Neural cell (in vitro differentiated cells): Measurements from ENCODE around the gene OAF. TPM values are rescaled to one million over a fixed set of nuclear protein-coding genes. Genes with fewer than 3 reads are reported as not detected.

Experiments used
- H2AFZ ChIP-seq: fragments of 200-600, 300-800 bp; sonication (generic), shearing (Covaris generic); 2 replicates; pipeline ENCODE4 v1.6.0; 2014; ENCODE audit warnings: low read depth, mild to moderate bottlenecking, antibody characterized with exemption, low read length, moderate library complexity
- H3F3A ChIP-seq: fragments of 200-600 bp; shearing (Covaris generic); 2 replicates; pipeline ENCODE4 v1.6.1; 2016; ENCODE audit warnings: mild to moderate bottlenecking, moderate library complexity, mixed read lengths, antibody characterized with exemption, low read length; ENCODE audit not compliant: insufficient read depth, poor library complexity, severe bottlenecking
- H3K27ac ChIP-seq: fragments of 200-600, 300-800 bp; sonication (generic), shearing (Covaris generic); 2 replicates; pipeline ENCODE4 v1.5.1; 2014; ENCODE audit warnings: mild to moderate bottlenecking, low read length, moderate library complexity
- H3K27me3 ChIP-seq: fragments of 300-800, 200-600 bp; sonication (generic), shearing (Covaris generic); 2 replicates; pipeline ENCODE4 v1.6.0; 2014; ENCODE audit warnings: mild to moderate bottlenecking, low read depth, low read length, moderate library complexity; ENCODE audit not compliant: insufficient read depth
- H3K36me3 ChIP-seq: fragments of 300-800, 200-600 bp; sonication (generic), shearing (Covaris generic); 2 replicates; pipeline ENCODE4 v1.5.1; 2014; ENCODE audit warnings: mild to moderate bottlenecking, antibody characterized with exemption, low read length, moderate library complexity; ENCODE audit not compliant: insufficient read depth
- H3K4me2 ChIP-seq: fragments of 300-800, 200-600 bp; sonication (generic), shearing (Covaris generic); 2 replicates; pipeline ENCODE4 v1.6.0; 2014; ENCODE audit warnings: mild to moderate bottlenecking, low read length
- H3K4me3 ChIP-seq: fragments of 300-800, 200-600 bp; sonication (generic), shearing (Covaris generic); 2 replicates; pipeline ENCODE4 v1.5.1; 2014; ENCODE audit warnings: mild to moderate bottlenecking, low read length, moderate library complexity
- H3K79me2 ChIP-seq: fragments of 200-600 bp; shearing (Covaris generic); replicated peaks from 2 replicates; pipeline ENCODE4 v1.6.0; 2014; ENCODE audit warnings: mild to moderate bottlenecking, low read length, moderate library complexity; ENCODE audit not compliant: insufficient read depth
- H3K9ac ChIP-seq: fragments of 300-800, 200-600 bp; sonication (generic), shearing (Covaris generic); 2 replicates; pipeline ENCODE4 v1.6.1; 2016; ENCODE audit warnings: mild to moderate bottlenecking, low read length, mixed read lengths
- H3K9me2 ChIP-seq: fragments of 200-600 bp; shearing (Covaris generic); 2 replicates; pipeline ENCODE4 v1.6.1; 2016; ENCODE audit warnings: mild to moderate bottlenecking, low read length, mixed read lengths; ENCODE audit not compliant: insufficient read depth
- H3K9me3 ChIP-seq: fragments of 200-600, 300-800 bp; sonication (generic), shearing (Covaris generic); 2 replicates; pipeline ENCODE4 v1.6.1; 2016; ENCODE audit warnings: mild to moderate bottlenecking, mixed run types, low read length, moderate library complexity, mixed read lengths
- H4K20me1 ChIP-seq: fragments of 200-600 bp; shearing (Covaris generic); 2 replicates; pipeline ENCODE4 v1.6.1; 2016; ENCODE audit warnings: mild to moderate bottlenecking, mixed run types; ENCODE audit not compliant: insufficient read depth
- EP300 ChIP-seq: fragments of 450-650 bp; conservative IDR thresholded peaks from 2 replicates; pipeline ENCODE4 v1.6.1; 2014; ENCODE audit warnings: antibody characterized with exemption, mild to moderate bottlenecking, moderate library complexity; ENCODE audit not compliant: poor library complexity, severe bottlenecking
- EZH2 ChIP-seq: fragments of 200-600, 300-800 bp; shearing (Covaris generic), sonication (generic); IDR thresholded peaks from 2 replicates; pipeline ENCODE4 v1.6.1; 2014; ENCODE audit warnings: antibody characterized with exemption, low read length, borderline replicate concordance, mild to moderate bottlenecking; ENCODE audit not compliant: insufficient read depth, poor library complexity, severe bottlenecking
- MXI1 ChIP-seq: fragments of 450-650 bp; conservative IDR thresholded peaks from 2 replicates; pipeline ENCODE4 v1.6.1; 2014; ENCODE audit warnings: antibody characterized with exemption, mild to moderate bottlenecking; ENCODE audit not compliant: poor library complexity, severe bottlenecking
- POLR2AphosphoS5 ChIP-seq: IDR thresholded peaks from 2 replicates; pipeline ENCODE4 v1.6.1; 2012
- RAD21 ChIP-seq: fragments of 450-650 bp; conservative IDR thresholded peaks from 2 replicates; pipeline ENCODE4 v1.6.1; 2014; ENCODE audit warnings: antibody characterized with exemption, mild to moderate bottlenecking, moderate library complexity
- REST ChIP-seq: IDR thresholded peaks from 2 replicates; pipeline ENCODE4 v1.6.1; 2012; ENCODE audit warnings: borderline replicate concordance
- TAF1 ChIP-seq: IDR thresholded peaks from 2 replicates; pipeline ENCODE4 v1.6.1; 2012; ENCODE audit warnings: low read depth
- polyA plus RNA-seq: library from polyadenylated mRNA; depleted of rRNA; stranded (reverse); fragments of >200 nt; gene quantifications from 2 replicates; pipeline ENCODE4 v1.2.3, GENCODE V29; 2014

Gene OAF
- polyA plus RNA-seq, 1 donor from 2014 or later = 0.97 TPM

- TF ChIP-seq TAF1 (no peak), REST (peak; percentile 55)
- H3K36me3 ChIP-seq = no peaks in the 10 kb centered on the region
- H3K9me2 ChIP-seq = no peaks in the 10 kb centered on the region
- H3K4me2 ChIP-seq = peak overlapping the region; percentile 53
- H3F3A ChIP-seq = no peaks in the 10 kb centered on the region
- no peaks in the 10 kb centered on the region for H3K9me3 ChIP-seq
- no peaks in the 10 kb centered on the region for H3K27me3 ChIP-seq
- no peak overlapping the region for H2AFZ ChIP-seq
- H3K4me3 ChIP-seq = peak overlapping the region; percentile 56
- H3K79me2 ChIP-seq = no peaks in the 10 kb centered on the region
- no peaks in the 10 kb centered on the region for H4K20me1 ChIP-seq
- H3K9ac ChIP-seq = peak overlapping the region; percentile 72
- peak overlapping the region; percentile 94 for H3K27ac ChIP-seq
Measured at GRCh38 chr11:120254788-120255518, 44.1 kb downstream of the OAF start.

GRCh38 chr11:120255519-120255866 lies 44.7 kb downstream of the OAF start:
- H3K9me3 ChIP-seq = no peaks in the 10 kb centered on the region
- H3K4me3 ChIP-seq = peak overlapping the region; percentile 56
- H3F3A ChIP-seq = no peaks in the 10 kb centered on the region
- H3K9ac ChIP-seq = peak overlapping the region; percentile 72
- H3K4me2 ChIP-seq = peak overlapping the region; percentile 26
- no peak for TF ChIP-seq EP300
- TF ChIP-seq MXI1 = no peak
- TF ChIP-seq RAD21 = no peak
- TF ChIP-seq EZH2 = no peak
- no peak for TF ChIP-seq POLR2AphosphoS5
- peak overlapping the region; percentile 94 for H3K27ac ChIP-seq
- H3K36me3 ChIP-seq = no peaks in the 10 kb centered on the region
- no peaks in the 10 kb centered on the region for H3K9me2 ChIP-seq
- no peaks in the 10 kb centered on the region for H3K79me2 ChIP-seq
- H3K27me3 ChIP-seq = no peaks in the 10 kb centered on the region
- peak overlapping the region; percentile 48 for H2AFZ ChIP-seq
- no peaks in the 10 kb centered on the region for H4K20me1 ChIP-seq

- Histone ChIP-seq H3K36me3 (no peaks in the 10 kb centered on the region), H3K4me3 (peak overlapping the region; percentile 56), H3K79me2 (no peaks in the 10 kb centered on the region), H3K27ac (peak overlapping the region; percentile 94), H3K4me2 (no peak overlapping the region), H3K27me3 (no peaks in the 10 kb centered on the region), H3K9me3 (no peaks in the 10 kb centered on the region), H3K9me2 (no peaks in the 10 kb centered on the region), H2AFZ (no peak overlapping the region), H4K20me1 (no peaks in the 10 kb centered on the region), H3F3A (no peaks in the 10 kb centered on the region), H3K9ac (peak overlapping the region; percentile 72)
- TF ChIP-seq MXI1 = no peak
- TF ChIP-seq TAF1 = no peak
Measured at GRCh38 chr11:120256178-120256577, 45.3 kb downstream of the OAF start.
